Testis (tissue), 2 donors: ENCODE data around the gene REPIN1.

ENCODE experiments used
- POLR2A ChIP-seq: fragments of 450-650 bp; IDR thresholded peaks from one replicate; pipeline ENCODE4 v1.6.1; 2017; ENCODE audit warnings: antibody characterized with exemption, mild to moderate bottlenecking, moderate library complexity
- TF ChIP-seq, protein P1 (sequence below), 3 experiments: fragments of 450-650 bp in 2 of 3; fragments of 200-600 bp in 1 of 3; sonication (generic) in 1 of 3; IDR thresholded peaks; one replicate each; pipeline ENCODE4 v1.5.1; 2016 to 2019; ENCODE audit warnings: antibody characterized with exemption in 3 of 3, mild to moderate bottlenecking in 2 of 3, moderate library complexity in 1 of 3

DNA sequence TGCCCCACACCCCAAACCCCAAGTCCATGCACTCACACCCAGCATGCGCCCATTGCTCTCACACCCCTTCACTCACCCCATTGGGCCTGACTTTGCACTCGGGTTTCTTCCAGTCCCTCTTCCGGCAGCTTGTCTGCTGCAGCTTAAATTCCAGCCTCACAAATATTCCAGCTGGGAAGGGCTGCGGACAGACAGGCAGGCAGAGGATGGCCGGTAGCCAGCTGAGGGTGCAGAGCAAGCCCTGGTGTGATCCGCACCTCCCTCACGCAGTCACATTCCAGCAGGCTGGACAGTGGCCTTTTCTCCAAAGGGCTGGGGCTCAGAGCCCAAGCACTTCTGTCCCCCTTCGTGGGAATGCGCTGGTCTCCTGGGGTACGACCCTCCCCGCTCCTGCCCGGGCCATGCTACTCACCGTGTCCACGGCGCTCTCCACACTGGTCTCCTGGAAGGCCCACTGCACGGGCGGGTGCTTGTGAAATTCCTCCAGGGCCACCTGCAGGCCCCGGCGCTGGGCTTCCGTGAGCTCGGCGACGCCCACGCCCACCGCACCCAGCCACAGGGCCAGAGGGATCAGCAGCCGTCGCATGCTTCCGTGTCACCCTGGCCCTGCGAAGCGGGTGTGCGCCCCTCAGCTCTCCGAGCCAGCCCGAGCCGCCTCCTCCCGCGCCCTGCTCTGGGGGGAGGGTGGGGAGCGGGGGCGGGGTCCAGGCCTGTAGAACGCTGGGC is 28.4 kb upstream of the REPIN1 start:
- no peak for TF ChIP-seq POLR2A
- TF ChIP-seq, protein P1, sequence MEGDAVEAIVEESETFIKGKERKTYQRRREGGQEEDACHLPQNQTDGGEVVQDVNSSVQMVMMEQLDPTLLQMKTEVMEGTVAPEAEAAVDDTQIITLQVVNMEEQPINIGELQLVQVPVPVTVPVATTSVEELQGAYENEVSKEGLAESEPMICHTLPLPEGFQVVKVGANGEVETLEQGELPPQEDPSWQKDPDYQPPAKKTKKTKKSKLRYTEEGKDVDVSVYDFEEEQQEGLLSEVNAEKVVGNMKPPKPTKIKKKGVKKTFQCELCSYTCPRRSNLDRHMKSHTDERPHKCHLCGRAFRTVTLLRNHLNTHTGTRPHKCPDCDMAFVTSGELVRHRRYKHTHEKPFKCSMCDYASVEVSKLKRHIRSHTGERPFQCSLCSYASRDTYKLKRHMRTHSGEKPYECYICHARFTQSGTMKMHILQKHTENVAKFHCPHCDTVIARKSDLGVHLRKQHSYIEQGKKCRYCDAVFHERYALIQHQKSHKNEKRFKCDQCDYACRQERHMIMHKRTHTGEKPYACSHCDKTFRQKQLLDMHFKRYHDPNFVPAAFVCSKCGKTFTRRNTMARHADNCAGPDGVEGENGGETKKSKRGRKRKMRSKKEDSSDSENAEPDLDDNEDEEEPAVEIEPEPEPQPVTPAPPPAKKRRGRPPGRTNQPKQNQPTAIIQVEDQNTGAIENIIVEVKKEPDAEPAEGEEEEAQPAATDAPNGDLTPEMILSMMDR (IDR thresholded peaks at IDR 0.05) = no peak
